Ureter (tissue), 1 donor: Measurements from ENCODE around the gene AK5. TPM values are rescaled to one million over a fixed set of nuclear protein-coding genes. Genes with fewer than 3 reads are reported as not detected.

Experiments used
- DNase-seq: peaks from one replicate; pipeline ENCODE4 v3.0.0-alpha.2; 2020; ENCODE audit warnings: low spot score
- total RNA-seq: library from RNA; stranded (reverse); gene quantifications from one replicate; pipeline ENCODE4 v1.2.4, GENCODE V29; 2023
- donor health status: DM: yes; HTN: yes; CAD: no.

The AK5 gene, protein sequence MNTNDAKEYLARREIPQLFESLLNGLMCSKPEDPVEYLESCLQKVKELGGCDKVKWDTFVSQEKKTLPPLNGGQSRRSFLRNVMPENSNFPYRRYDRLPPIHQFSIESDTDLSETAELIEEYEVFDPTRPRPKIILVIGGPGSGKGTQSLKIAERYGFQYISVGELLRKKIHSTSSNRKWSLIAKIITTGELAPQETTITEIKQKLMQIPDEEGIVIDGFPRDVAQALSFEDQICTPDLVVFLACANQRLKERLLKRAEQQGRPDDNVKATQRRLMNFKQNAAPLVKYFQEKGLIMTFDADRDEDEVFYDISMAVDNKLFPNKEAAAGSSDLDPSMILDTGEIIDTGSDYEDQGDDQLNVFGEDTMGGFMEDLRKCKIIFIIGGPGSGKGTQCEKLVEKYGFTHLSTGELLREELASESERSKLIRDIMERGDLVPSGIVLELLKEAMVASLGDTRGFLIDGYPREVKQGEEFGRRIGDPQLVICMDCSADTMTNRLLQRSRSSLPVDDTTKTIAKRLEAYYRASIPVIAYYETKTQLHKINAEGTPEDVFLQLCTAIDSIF
- 1.9 TPM for total RNA-seq

DNA sequence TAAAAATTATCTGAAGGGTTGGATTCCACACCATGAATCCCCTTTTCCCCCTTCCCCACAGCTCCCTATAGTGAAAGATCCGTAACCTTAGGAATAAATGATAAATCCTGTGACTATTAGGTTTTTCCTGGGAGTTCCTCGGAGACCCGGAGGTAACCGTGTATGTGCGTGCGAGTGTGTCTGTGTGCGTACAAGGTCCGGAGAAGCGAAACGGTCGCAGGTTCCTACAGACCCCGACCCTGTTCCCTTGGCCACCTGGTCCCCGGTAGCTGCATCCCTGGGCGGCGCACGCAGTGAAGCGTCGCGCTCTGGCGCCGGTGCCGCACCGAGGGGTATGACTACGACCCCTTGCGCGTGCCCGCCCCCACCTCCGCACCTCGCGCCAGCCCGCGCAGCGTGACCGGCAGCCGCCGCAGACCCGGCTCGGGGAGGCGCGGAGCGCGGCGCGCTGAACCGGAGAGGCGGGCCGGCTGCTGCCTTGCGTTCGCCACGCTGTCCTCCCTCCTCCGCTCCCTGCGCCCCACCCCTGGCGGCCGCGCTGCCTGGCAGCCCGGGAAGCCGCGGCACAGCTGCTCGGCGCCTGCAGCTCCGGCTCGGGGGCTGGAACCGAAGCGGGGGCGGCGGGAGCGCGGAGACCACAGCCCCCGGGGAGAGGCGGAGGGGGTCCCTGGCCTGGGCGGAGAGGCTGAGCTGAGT lies at the start of gene AK5:
AK5 (plus strand) TSS at position 529 of the 696 bp plus-strand sequence. CDS start 295 bp downstream, outside the sequence.
- DNase-seq = no peak

DNA sequence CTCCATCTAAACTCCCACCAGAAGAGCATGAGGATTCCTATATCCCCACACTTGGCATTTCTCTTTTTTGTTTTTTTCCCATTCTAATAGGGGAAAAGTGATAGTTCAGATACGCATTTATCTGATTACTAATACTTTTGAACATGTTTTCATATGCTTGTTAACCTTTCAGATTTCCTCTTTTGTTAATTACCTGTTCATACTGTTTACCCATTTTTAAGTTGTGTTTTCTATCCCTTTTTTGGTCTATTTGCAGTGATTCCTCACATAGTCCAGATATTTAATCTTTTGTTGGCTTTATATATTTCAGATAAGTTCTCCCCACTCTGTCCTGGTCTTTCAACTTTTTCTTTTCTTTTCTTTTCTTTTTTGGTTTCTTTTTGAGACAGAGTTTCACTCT lies 49.0 kb upstream of the AK5 start:
- no peak for DNase-seq

DNA sequence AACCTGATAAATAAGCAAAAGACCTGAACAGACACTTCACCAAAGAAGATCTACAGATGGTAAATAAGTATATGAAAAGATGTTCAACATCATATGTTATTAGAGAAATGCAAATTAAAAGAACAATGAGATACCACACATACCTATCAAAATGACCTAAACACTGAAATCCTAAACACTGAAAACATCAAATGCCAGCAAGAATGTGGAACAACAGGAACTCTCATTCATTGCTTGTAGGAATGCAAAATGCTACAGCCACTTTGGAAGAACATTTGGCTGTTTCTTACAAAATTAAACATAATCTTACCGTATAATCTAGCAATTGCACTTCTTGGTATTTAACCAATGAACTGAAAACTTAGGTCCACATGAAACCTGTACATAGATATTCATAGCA lies 47.7 kb upstream of the AK5 start:
- no peak for DNase-seq

DNA sequence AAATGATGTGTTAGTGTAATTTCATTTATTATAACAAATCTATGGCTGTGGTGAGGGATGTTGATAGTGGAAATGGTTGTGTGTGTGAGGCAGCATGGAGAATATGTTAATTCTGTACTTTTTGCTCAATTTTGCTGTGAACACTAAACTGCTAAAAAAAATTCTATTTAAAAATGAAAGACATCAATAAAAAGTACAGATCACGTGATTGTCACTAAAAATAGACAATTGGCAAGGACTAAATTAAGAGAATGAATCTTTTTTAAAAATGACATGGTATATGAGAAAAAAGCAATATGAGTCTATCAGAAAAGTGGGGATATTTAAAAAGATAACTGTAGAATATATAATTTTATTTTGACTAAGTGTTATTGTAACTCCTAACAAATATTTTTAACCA lies 46.9 kb upstream of the AK5 start:
- no peak for DNase-seq

DNA sequence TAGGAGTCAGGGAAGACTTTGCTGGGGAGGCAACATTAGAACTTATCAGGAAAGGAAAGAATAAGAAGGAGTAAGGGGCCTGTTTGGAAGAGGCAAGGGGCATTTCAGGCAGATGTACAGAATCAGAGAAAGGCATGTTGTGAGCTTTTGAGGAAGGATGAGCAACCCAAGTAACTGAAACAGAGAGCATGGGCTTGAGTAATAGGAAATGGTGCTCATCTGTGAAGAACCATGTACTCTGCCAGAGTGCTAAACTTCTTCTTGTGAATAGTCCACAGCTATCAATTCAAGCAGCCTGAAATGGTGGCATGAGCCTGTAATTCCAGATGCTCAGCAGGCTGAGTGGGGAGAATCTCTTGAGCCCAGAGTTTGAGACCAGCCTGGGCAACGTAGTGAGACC lies 43.4 kb upstream of the AK5 start:
- DNase-seq = no peak

DNA sequence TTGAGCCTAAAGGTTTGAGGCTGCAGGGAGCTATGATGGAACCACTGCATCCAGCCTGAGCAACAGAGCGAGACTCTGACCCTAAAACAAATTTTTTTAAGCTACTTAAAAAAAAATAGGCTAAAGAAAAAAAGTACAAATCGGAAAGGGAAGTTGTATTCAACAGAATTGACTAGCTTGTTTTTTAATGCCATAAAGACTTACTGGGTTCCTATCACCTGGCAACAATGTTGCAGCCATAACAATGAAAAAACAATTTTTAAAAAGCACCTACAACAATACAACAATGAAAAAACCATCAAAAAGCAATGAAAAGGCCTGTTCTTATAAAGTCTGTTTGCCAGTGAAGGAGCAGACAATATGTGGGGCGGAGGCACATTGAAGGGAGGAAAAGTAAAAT lies 42.5 kb upstream of the AK5 start:
- DNase-seq = no peak

DNA sequence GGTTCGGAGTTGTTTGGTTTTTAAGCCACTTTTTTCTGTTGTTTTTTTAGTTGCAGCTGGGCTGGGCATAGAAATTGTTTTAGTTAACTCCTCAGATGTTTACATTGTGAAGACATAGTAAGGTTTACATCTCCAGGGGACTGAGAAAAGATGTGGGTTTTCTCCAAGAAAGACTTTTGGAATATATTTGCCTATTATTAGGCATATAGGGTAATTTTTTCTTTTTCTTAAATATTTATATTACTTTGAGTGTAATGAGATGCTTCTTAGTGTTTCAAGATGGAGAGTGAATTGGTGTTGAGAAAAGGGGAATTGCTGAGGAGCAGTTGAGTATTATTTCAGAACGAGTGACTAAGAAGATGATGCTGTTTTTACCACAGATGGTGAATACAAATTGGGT lies 36.0 kb upstream of the AK5 start:
- no peak for DNase-seq

DNA sequence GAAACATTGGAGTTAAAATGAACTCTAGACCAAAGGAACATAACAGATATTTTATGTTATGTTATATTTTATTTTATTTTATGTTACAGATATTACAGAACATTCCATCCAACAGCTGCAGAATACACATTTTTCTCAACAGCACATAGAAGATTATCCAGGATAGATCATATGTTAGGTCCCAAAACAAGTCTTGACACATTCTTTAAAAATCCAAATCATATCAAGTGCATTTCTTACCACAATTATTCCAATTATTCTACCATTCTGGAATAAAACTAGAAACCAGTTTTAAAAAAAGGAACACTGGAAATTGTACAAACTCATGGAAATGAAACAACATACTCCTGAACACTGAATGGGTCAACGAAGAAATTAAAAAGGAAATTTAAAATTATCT lies 31.7 kb upstream of the AK5 start:
- DNase-seq = no peak

DNA sequence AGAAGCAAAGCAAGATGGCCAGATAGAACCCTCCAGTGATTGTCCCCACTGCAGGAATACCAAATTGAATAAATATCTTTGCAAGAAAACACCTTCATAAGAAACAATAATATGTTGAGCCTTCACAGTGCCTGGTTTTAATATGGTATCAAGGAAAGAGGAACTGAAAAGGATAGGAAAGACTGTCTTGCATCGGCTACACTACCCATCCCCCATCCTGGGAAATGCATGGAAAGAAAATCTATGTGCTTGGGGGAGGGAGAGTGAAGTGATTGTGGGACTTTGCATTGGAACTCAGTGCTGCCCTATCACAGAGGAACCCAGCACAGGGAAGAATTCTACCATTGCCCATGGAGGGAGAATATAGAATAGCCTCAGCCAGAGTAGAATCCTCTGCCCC lies 28.6 kb upstream of the AK5 start:
- DNase-seq = no peak

DNA sequence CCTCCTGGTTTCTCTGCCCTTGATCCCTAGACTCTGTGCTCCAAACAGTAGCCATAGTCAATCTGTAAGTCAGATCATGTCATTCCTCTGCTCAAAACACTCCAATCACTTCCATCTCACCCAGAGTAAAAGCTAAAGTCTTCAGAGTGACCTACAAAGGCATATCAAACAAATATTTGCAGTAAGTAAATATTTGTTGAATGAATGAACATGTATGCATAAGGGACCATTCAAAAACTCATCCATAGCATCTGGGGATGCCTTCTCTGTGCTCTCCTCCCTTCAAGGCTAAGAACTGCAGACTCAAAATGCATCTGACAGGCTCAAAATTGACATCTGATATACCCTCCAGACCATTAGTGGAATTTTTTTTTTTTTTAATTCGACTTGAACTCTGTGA lies 18.1 kb upstream of the AK5 start:
- no peak for DNase-seq

DNA sequence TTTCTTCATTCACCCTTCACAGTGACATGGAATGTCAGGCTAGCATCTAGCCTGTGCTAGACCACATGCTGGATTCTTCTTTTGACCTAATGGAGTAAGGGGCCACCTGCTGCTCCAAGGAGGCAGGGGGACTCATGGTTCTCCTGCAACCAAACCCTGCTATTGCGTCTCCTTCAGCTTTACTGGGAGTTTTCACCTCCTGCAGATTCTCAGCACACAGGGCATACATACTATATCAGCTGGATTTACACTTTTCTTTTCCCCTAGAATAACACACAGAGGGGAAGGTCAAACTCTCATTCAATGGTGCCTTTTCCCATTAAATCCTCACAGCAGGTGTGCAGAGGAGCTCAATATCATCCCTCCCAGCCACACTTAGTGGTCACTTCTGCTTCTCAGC lies 16.6 kb upstream of the AK5 start:
- DNase-seq = no peak

DNA sequence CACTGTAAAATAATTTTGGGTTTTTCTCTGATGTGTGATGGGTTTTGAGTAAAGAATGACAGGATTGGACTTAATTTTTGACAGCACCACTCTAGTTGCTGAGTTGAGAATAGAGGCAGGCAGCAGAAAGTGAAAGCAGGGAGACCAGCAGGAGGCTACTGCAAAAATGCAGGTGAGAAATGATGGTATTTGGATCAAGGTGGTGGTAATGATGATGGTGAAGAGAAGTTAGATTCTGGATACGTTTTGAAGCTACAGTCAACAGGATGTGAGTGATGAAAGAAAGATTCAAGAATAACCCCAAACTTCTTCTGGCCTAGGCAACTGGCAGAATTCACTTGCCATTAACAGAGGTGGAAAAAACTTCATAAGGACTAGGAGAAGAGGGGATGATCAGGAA lies 14.8 kb upstream of the AK5 start:
- DNase-seq = no peak

DNA sequence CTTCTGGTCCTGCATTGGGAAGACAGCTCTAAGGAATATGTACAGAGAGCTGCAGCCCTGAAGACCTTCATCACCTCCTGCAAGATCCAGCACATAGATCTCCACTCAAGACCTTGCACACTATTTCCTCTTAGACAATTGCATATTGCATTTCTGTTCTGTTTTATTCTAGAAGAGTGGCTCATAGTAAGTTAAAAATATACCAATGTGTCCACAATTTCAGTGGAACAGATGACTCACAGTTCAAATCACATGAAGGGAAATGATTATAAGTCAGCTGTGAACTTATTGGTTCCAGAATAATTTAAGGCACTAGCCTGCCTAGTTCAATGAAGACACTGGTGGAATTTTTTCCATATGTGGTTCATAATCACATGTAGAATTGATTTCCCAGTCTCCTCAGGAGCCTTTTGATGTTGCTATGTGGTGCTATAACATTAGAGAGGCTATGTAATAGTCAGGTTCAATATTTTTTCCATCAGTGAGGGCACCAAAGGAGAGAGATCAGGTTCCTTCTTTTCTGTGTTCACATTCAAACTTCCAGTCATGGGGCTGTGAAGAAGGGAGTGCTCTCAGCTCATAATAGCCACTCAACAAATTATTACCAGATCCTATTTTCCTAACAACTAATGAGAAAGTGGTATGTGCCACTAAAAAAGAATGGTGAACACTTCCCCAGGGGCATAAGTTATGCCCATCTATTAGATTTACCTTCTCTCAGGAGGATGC lies 9.8 kb upstream of the AK5 start:
- no peak for DNase-seq

DNA sequence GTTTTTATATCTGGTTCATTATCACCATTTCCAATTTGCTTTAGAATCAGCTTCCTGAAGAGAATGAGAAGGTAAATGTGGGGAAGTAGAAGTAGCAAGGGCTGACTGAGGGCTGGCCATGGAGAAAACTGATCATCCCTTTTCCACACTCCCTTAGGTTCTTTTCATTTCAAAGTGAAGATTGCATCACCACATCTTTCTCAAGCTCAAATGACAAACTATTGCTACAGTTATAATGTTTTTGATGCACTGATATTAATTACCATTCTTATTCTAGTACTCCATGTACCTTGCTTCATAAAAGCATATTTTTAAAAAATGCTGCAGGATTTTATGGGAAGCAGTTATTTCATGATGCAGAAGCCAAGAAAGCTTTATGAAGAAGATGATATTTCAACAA lies 7.9 kb upstream of the AK5 start:
- no peak for DNase-seq

DNA sequence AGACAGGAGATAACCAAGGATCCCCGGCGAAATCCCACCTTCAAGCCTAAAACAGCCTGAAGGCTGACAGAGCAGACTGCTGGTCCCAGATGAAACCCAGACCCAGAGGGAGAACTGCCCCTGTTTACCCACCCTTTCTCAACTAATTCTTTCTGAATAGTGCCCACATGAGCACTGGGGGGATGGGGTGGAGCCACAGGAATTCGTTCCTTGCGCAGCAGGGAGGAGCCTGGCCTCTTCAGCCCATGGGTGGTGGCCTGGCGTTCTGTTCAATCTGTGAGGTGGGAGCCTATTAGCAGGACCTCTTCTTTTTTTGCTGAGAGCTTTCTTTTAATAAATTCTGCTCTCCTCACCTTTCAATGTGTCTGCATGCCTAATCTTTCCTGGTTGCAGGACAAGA lies 6.6 kb upstream of the AK5 start:
- DNase-seq = no peak

DNA sequence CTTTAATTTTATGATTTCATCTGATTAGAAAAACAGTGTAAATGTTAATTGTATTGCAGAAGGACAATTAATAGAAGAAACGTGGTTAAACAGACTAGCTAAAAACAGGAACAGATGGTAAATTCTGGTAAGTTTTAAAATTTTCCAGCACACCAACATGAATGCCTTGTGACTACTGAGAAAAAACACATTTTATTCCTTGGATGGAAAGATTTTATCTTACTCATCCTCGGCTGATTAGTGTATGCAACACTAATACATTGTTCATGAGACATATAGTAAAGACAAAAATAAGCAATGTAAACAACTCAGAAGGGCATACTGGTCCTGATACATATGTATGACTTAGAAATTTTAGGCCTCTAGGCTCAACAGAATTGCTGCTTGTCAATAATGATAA lies 4.9 kb upstream of the AK5 start:
- DNase-seq = no peak

DNA sequence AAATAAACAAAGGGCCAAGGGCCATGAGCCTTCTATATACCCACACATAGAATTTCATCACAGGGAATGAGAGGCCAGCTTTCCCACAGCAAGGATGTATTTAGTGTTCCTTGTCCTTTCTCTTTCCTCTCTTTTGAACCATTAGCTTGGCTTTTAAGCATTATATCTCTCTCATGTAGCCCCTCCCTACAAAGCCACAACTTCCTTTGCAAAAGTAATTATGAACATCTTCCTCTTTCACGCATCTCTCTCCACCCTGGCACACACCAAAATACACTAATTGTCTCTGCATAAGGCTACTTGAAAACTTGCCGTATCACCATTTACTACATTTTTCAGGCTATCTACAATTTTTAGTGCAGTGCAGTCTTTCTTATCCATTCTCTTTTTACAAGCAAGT lies 1.9 kb upstream of the AK5 start:
- DNase-seq = no peak

DNA sequence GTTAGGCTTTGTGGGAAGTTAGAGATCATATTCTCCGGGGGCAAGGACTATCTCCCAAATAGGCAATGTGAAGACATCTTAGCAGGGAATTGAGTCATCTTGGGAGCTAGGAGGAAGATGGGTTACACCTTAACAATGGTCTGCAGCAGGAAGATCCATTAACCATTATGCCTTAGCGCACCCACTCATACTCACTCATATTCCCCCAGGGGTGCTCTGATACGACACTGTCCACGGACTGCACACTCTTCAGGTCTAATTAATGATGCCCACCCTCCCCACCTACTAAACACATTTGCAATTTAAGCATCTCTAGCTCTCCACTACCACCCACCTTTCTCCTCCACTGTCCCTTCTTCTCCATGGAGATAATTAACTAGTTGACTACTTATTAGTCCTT lies 857 bp upstream of the AK5 start:
- DNase-seq = no peak

DNA sequence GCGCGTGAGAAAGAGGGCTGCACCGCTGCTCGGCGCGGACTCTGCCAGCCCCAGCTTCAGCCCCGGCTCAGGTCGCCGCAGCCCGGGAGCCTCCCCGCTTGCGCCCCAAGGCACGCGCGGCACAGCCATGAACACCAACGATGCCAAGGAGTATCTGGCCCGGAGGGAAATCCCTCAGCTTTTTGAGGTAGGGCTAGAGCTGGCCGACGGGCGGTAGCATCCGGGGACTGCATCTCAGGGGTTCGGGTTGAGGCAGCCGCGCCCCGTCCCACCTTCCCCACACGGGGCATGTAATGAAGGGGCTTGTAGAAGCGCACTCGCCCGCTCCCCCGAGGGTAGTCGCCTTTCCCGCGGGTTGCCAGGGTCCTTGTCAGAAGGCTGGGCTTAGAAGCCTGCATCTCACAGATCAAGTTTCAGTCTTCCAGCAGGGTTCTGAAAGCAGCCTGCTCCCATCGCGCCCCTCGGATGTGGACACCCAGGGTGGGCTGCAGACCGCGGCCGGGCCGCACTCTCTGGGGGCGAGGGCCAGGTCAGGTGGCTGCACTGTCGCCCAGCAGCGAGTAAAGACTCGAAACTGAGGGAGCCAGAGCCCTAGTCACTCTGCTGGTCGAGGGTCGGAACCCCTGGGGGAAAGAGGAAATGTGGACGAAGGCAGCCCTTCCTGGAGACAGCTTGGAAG lies 507 bp downstream of the AK5 start:
- no peak for DNase-seq

DNA sequence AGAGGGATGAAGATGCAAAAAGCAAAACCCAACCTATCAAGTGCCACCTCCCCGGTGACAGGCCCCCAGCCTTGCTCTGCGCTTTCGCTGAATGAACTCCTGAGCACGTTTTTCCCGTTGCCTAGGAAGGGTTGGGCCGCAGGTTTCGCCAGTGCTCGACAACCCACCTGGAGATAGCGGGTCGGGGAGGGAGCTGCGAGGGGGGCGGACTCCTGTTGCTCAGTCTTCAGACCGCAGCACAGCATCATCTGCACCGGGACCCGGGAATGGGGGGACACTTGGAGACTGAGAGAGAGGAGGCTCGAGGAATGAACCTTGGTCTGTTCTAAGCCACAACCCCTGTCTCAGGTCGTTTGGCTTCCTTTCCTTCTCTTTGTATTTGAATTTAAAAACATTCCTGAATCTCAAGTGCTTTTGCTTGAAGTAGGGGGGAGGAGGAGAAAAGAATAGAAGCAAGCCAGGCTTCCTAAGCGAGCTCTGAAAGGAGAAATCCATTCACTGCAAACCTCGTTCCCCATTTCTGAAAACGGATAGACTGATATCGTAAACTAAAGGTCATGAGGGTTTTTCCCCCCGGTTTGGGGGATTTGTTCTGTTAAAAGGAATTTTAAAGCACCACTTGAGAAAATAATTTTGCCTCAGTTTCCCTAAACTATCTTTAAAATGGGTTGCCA lies 1.2 kb downstream of the AK5 start:
- DNase-seq = no peak

DNA sequence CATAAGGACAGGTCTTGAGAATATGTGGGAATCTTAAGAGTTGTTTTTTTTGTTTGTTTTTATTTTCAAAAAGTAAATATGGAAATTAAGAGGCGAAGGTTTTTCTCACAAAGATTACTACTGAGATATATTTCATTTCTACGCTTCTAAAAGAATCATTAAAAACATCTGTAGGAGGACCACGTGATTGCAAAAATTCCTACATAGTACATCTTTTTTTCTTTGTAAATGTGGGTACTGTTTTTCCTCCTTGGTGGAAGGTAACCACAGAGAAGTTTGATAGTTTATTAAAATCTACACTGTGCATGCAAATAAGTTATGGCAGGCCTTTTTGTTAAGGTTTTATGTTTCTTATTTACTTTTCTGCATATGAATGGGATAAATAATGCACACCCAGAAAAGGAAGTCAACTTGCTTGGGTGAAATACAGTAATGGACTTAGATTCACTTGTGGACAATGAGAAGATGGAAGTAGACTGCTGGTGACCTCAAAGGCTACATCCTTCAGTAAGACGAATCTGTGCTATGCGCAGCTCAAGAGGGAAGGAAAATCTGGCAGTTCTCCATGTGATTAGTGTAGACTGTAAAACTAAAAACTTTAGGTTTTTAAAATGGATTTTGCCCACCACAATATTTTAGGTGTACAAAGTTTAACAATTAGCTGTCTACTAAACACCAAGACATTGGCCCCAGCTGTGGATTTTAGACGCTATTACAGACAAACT lies 2.0 kb downstream of the AK5 start:
- no peak for DNase-seq
